Suprapubic skin (tissue), 4 donors: ENCODE measurements around the gene ADAMTS13. TPM values are rescaled to one million over a fixed set of nuclear protein-coding genes. Genes with fewer than 3 reads are reported as not detected.
A peak's percentile ranks its signal among the peaks of the same experiment; 100 is the strongest.

Source experiments
- DNase-seq, 2 donors: peaks; one replicate each; pipeline ENCODE4 v3.0.0-alpha.2; 2019; ENCODE audit warnings: low spot score in 2 of 2
- H3K27ac ChIP-seq: fragments of 200-600 bp; sonication (generic); one replicate; pipeline ENCODE4 v1.5.1; 2019
- H3K27me3 ChIP-seq: fragments of 200-600 bp; sonication (generic); one replicate; pipeline ENCODE4 v1.5.1; 2019
- H3K36me3 ChIP-seq: fragments of 200-600 bp; sonication (generic); one replicate; pipeline ENCODE4 v1.5.1; 2019
- H3K4me1 ChIP-seq: fragments of 200-600 bp; sonication (generic); one replicate; pipeline ENCODE4 v1.5.1; 2019
- H3K4me3 ChIP-seq: fragments of 200-600 bp; sonication (generic); one replicate; pipeline ENCODE4 v1.5.1; 2019; ENCODE audit warnings: mild to moderate bottlenecking
- H3K9me3 ChIP-seq: fragments of 200-600 bp; sonication (generic); one replicate; pipeline ENCODE4 v1.5.1; 2019
- CTCF ChIP-seq, 2 donors: fragments of 200-600 bp in 1 of 2; fragments of 450-650 bp in 1 of 2; sonication (generic) in 1 of 2; IDR thresholded peaks; one replicate each; pipeline ENCODE4 v1.5.1; 2016 to 2019; ENCODE audit warnings: antibody characterized with exemption in 2 of 2, mild to moderate bottlenecking in 1 of 2, moderate library complexity in 1 of 2
- EP300 ChIP-seq: sonication (generic); formaldehyde crosslinking; IDR thresholded peaks from one replicate; pipeline ENCODE4 v1.6.1; 2017; ENCODE audit warnings: antibody characterized with exemption
- POLR2A ChIP-seq, 2 donors: fragments of 450-650 bp; IDR thresholded peaks; one replicate each; pipeline ENCODE4 v1.6.1; 2017; ENCODE audit warnings: antibody characterized with exemption in 2 of 2, mild to moderate bottlenecking in 2 of 2, moderate library complexity in 2 of 2
- POLR2AphosphoS5 ChIP-seq, 3 donors: sonication (generic); formaldehyde crosslinking; IDR thresholded peaks; one replicate each; pipeline ENCODE4 v1.6.1; 2017; ENCODE audit warnings: antibody characterized with exemption in 3 of 3
- WGBS: methylation state at CpG from one replicate; pipeline ENCODE4 v1.1.5; 2018; 5-methylcytosine and 5-hydroxymethylcytosine counted together
- total RNA-seq, 4 donors: library from RNA; depleted of rRNA; stranded (reverse); fragments of >200 nt; gene quantifications; one replicate each; pipeline ENCODE4 v1.1.0, GENCODE V29; 2016

Gene ADAMTS13
- total RNA-seq, 4 donors from 2014 or later: 1.2 to 3.3 (median 1.6) TPM

GRCh38 chr9:133408042-133408441 lies 14.1 kb upstream of the ADAMTS13 start:
- WGBS: 100% methylated on average over 1 of the region's 1 CpG
- DNase-seq: no peak
- Histone ChIP-seq H3K4me3 (no peak overlapping the region), H3K36me3 (peaks cover 85% of the 10 kb centered on the region), H3K27me3 (no peaks in the 10 kb centered on the region), H3K9me3 (no peaks in the 10 kb centered on the region), H3K27ac (no peak overlapping the region), H3K4me1 (no peaks in the 10 kb centered on the region)
- TF ChIP-seq POLR2AphosphoS5 (IDR thresholded peaks at IDR 0.05) (no peak), EP300 (no peak), POLR2A (IDR thresholded peaks at IDR 0.05) (no peak), CTCF (IDR thresholded peaks at IDR 0.05) (no peak)

GRCh38 chr9:133415170-133415569 lies 7.0 kb upstream of the ADAMTS13 start:
- no peak for DNase-seq
- Histone ChIP-seq H3K27ac (no peak overlapping the region), H3K4me3 (no peak overlapping the region), H3K36me3 (peaks cover 58% of the 10 kb centered on the region), H3K4me1 (peaks cover 32% of the 10 kb centered on the region), H3K27me3 (no peaks in the 10 kb centered on the region), H3K9me3 (no peaks in the 10 kb centered on the region)
- TF ChIP-seq POLR2A (IDR thresholded peaks at IDR 0.05) (no peak), EP300 (no peak), CTCF (IDR thresholded peaks at IDR 0.05) (no peak), POLR2AphosphoS5 (IDR thresholded peaks at IDR 0.05) (no peak)
- WGBS: 73% methylated on average over 1 of the region's 1 CpG

- H3K9me3 ChIP-seq: no peaks in the 10 kb centered on the region
- H3K4me3 ChIP-seq: peak within 1 kb of the TSS; percentile 86
- 3% methylated on average over 46 of the region's 75 CpGs for whole genome bisulfite sequencing
- no peaks in the 10 kb centered on the region for H3K27me3 ChIP-seq
- TF ChIP-seq EP300 (no peak), POLR2AphosphoS5 (IDR thresholded peaks at IDR 0.05) (peak in 2 of 3 donors; percentile 49 to 95)
- peak; percentile 89 to 91 for DNase-seq
- H3K4me1 ChIP-seq: peaks cover 32% of the 10 kb centered on the region
- peaks cover 32% of the 10 kb centered on the region for H3K36me3 ChIP-seq
- H3K27ac ChIP-seq: peak within 1 kb of the TSS; percentile 74
Observed at GRCh38 chr9:133417541-133418461, 4.4 kb upstream of the ADAMTS13 start, which contains the start of gene REXO4. TSS of gene REXO4 (minus strand) at chr9:133418010. CDS start at chr9:133417844, 166 bp downstream.

GRCh38 chr9:133419005-133419404 lies 3.2 kb upstream of the ADAMTS13 start:
- H3K27ac ChIP-seq: no peak overlapping the region

GRCh38 chr9:133420392-133420827 lies 1.8 kb upstream of the ADAMTS13 start:
- no peaks in the 10 kb centered on the region for H3K9me3 ChIP-seq
- WGBS: 60% methylated on average over 5 of the region's 5 CpGs
- no peak overlapping the region for H3K27ac ChIP-seq
- H3K36me3 ChIP-seq: peaks cover 8% of the 10 kb centered on the region
- no peaks in the 10 kb centered on the region for H3K27me3 ChIP-seq
- H3K4me1 ChIP-seq: peaks cover 30% of the 10 kb centered on the region
- DNase-seq: no peak
- no peak overlapping the region for H3K4me3 ChIP-seq
- TF ChIP-seq POLR2A (IDR thresholded peaks at IDR 0.05): no peak
- TF ChIP-seq CTCF (IDR thresholded peaks at IDR 0.05): no peak
- TF ChIP-seq EP300: no peak
- TF ChIP-seq POLR2AphosphoS5 (IDR thresholded peaks at IDR 0.05): no peak

More at GRCh38 chr9:133419005-133419404, 3.2 kb upstream of the ADAMTS13 start:
- H3K27me3 ChIP-seq: no peaks in the 10 kb centered on the region
- H3K36me3 ChIP-seq: peaks cover 20% of the 10 kb centered on the region
- no peak overlapping the region for H3K4me3 ChIP-seq
- no peak for DNase-seq
- TF ChIP-seq POLR2AphosphoS5 (IDR thresholded peaks at IDR 0.05): no peak
- no peak for TF ChIP-seq EP300
- TF ChIP-seq POLR2A (IDR thresholded peaks at IDR 0.05): no peak
- no peak for TF ChIP-seq CTCF (IDR thresholded peaks at IDR 0.05)
- peaks cover 31% of the 10 kb centered on the region for H3K4me1 ChIP-seq
- WGBS: 70% methylated on average over 13 of the region's 13 CpGs
- no peaks in the 10 kb centered on the region for H3K9me3 ChIP-seq
